C1 segment of cervical spinal cord (tissue), 14 donors: ENCODE results near the gene PPM1M.

Experiments used
- DNase-seq, 14 donors: peaks; one replicate each; lab custom pipeline; 2025; lab: John Stamatoyannopoulos, UW

Gene PPM1M

DNA sequence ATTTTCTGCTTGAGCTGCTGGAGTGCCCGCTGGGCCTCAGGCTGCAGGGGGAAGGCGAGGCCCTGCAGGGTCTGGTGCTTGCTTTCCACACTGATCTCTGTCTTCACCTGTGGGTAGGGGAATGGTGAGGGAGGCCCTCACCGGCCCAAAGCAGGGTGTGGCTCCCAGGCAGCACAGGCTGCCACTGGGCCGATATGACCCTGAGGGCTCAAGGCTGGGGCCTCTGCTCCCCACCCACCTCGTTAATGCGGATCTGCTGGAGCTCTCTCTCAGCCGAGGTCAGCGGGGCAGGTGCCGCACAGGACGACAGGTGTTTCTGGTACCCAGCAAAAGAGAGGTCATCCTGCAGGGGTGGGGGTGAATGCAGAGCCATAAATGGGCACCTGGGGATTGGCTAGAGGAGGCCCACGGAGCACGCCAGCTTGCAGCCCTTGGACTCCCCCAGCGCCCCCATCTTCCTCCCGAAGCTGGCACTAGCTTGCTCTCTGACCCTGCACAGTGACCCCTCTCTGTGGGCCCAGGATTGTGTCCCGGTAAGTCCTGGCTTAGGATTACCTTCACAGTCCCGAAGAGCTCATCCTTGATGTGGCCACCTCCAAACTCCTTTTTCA is 14.6 kb upstream of the PPM1M start:
- DNase-seq, result no peak

- peak in 5 of 14 donors; percentile 18 to 54 (median 32) for DNase-seq
Measured at GRCh38 chr3:52231502-52232278, 13.9 kb upstream of the PPM1M start.

DNA sequence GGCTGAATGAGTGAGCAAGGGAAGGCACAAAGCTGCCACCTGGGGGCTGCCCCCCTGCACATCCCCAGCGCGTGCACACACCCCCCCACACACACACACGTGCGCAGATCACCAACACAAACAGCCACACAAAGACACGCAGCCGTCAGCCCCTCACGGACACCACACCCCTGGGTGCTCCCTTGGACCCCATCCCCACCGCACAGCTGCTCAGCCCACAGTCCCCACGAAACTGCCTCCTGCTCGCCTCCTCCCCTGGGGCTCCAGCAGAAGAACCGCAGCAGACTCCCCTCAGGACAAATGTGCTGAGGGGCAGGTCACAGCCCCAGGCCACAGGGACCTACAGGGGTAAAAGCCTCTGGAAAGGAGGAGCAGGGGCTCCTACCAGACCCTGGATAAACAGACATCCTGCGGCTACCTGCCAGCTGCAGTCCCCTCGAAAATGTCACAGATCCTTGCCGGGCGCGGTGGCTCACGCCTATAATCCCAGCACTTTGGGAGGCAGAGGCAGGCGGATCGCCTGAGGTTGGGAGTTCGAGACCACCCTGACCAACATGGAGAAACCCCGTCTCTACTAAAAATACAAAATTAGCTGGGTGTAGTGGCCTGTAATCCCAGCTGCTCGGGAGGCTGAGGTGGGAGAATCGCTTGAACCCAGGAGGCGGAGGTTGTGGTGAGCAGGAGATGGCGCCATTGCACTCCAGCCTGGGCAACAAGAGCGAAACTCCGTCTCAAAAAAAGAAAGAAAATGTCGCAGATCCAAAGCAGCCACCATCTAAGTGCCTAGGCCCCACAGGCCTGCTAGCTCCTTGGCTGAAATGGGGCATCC is 13.1 kb upstream of the PPM1M start:
- DNase-seq, result no peak

GRCh38 chr3:52233108-52233591 is 12.4 kb upstream of the PPM1M start:
- DNase-seq, result no peak

GRCh38 chr3:52233968-52234367 is 11.6 kb upstream of the PPM1M start:
- DNase-seq, result peak in 9 of 14 donors; percentile 23 to 62 (median 38)

GRCh38 chr3:52234516-52235447 is 10.8 kb upstream of the PPM1M start:
- no peak for DNase-seq

GRCh38 chr3:52236424-52236886 is 9.1 kb upstream of the PPM1M start:
- no peak for DNase-seq

GRCh38 chr3:52237006-52237656 is 8.4 kb upstream of the PPM1M start:
- DNase-seq, result no peak

- peak in 11 of 14 donors; percentile 43 to 94 (median 71) for DNase-seq
Measured at GRCh38 chr3:52237657-52238172, 7.8 kb upstream of the PPM1M start.

- peak in 1 of 14 donors; percentile 77 for DNase-seq
Measured at GRCh38 chr3:52238193-52238760, 7.3 kb upstream of the PPM1M start.

GRCh38 chr3:52238761-52239701 is 6.5 kb upstream of the PPM1M start, which contains the start of gene TWF2:
Gene TWF2, minus strand, starts transcription at chr3:52239158. Its CDS starts 142 bp downstream, at chr3:52239016.
- DNase-seq, result peak in 11 of 14 donors; percentile 35 to 85 (median 65)

DNA sequence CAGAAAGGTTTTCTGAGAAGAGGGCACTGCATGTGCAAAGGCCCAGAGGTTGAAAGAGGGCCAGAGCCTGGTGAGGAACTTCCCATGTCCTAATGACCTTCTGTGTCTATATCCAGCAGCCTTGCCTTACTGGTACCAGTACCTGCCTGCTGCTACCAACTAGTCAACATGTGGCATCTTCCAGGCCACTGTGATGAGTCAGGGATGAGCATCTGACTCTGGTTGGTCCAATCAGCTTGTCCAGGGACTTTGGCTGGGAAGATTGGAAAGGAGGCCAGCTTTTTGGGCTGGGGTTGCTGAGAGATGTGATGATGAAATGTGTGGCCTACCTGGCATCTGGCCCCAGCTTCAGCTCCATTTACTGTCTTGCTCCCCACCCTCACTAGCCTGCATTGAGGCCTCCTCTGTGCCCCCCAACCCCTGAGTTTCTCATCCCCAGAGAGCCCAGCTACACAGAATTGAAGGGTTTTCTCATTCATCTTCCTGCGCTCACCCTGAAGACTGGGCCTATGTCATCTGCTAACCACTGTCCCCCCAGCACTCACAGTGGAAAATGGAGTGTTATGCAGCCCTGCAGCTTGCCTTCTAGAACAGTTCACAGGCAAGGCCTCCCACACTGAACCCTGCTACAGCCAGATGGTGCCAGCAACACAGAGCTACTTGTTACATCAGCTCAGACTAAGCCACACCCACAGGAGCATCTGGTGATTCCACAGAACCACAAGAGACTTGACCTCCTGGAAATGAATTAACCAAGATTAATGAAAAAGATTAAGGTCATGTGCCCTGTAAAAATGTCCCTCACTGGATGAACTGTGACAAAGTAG is 5.3 kb upstream of the PPM1M start:
- DNase-seq, result peak in 7 of 14 donors; percentile 22 to 73 (median 37)

DNA sequence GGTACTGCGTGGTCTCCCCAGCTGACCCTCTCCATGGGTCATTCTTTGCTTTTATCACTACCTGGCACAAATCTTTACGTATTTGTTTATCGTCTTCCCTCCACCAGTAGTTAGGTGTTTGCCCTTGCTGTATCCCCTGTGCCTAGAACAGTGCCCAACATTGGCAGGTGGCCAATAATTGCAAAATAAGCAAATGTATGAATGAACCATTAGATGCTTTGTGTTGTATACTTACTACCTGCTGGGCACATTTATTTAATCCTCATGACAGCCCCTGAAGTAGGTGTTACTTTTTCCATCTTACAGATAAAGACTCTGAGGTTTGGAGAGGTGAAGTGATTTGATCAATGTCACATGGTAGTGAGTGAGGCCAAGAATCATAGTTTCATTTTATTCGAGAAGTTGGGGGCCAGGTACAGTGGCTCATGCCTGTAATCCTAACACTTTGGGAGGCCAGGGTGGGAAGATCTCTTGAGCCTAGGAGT is 4.6 kb upstream of the PPM1M start:
- DNase-seq, result no peak

DNA sequence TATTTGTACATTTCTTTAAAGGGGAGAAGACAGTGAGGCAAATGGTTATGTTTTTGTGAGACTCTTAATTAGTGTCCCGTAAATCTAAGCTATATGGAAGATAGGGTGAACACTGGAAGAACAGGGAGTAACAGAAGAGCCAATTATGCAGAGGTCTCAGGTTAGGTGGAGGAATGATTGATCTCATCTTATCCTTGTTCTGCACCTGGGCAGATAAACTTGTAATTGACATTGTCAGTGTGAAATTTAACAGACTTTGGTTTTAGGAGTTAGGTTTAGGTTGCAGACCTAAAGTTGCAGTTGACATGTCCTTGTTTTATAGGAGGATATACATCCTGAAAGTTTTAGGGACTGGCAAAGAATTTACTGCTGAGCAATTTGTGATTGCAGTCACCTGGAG is 3.5 kb upstream of the PPM1M start:
- DNase-seq, result no peak

DNA sequence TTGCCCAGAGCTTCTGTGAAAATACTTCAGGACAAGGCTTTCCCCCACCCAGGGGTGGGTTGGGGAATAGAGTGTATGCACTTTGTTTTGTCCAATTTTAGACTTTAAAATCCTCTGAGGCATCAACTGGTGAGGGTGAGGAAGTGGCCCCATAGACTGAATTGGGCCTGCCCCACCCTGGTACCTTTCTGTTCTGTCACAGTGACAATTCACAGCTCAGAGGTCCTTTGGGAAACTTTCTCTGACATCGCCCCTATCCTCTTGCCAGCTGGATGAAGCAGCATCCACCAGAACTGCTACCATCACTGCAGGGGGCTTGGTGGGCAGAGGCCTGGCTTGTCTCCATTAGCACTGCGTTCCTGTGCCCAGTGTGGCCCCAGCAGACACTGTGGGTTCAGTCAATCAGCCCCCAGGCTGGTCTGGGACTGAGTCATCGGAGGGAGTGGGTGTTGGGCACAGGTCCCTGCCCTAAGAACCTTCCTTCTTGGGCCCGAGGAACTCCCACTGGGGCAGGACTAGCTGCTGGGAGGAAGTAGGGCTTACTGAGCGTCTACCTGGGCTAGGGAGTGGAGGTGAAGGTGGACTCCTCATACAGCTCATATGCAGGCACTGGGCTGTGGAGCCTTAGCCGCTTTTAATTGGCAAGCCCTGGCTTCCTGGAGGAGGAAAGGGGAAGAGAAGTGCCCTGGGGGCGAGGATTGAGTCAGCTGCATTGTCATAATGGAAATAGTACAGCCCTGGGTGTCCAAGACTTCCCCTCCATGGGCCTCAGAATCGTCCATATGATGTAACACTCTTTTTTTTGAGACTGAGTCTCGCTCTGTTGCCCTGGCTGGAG is 1.5 kb upstream of the PPM1M start:
- peak in 3 of 14 donors; percentile 26 to 68 (median 60) for DNase-seq

- DNase-seq, result no peak
Measured at GRCh38 chr3:52246264-52246620, 683 bp downstream of the PPM1M start.
